OCI-LY7 (cell line): Measurements from ENCODE around the gene SMYD3.

Source experiments
- EZH2phosphoT487 ChIP-seq: fragments of 200-600 bp; sonication (generic); IDR thresholded peaks from 2 replicates; pipeline ENCODE4 v1.6.1; 2018; ENCODE audit warnings: low read depth, borderline replicate concordance, mild to moderate bottlenecking, mixed run types, antibody characterized with exemption, low read length, moderate library complexity, mixed read lengths
- TF ChIP-seq, protein P1 (sequence below): fragments of 200-600 bp; sonication (generic); conservative IDR thresholded peaks from 2 replicates; pipeline ENCODE4 v1.5.1; 2014; ENCODE audit warnings: mild to moderate bottlenecking, antibody characterized with exemption, low read length, moderate library complexity, mixed read lengths

- TF ChIP-seq, protein P1, sequence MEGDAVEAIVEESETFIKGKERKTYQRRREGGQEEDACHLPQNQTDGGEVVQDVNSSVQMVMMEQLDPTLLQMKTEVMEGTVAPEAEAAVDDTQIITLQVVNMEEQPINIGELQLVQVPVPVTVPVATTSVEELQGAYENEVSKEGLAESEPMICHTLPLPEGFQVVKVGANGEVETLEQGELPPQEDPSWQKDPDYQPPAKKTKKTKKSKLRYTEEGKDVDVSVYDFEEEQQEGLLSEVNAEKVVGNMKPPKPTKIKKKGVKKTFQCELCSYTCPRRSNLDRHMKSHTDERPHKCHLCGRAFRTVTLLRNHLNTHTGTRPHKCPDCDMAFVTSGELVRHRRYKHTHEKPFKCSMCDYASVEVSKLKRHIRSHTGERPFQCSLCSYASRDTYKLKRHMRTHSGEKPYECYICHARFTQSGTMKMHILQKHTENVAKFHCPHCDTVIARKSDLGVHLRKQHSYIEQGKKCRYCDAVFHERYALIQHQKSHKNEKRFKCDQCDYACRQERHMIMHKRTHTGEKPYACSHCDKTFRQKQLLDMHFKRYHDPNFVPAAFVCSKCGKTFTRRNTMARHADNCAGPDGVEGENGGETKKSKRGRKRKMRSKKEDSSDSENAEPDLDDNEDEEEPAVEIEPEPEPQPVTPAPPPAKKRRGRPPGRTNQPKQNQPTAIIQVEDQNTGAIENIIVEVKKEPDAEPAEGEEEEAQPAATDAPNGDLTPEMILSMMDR = no peak
- no peak for TF ChIP-seq EZH2phosphoT487
Observed at GRCh38 chr1:246193537-246193936, 313.5 kb downstream of the SMYD3 start.
